Loucy (cell line): ENCODE measurements around the gene SFT2D3.
A peak's percentile ranks its signal among the peaks of the same experiment; 100 is the strongest.
"Not testable (repeated sequence)": the region's sequence is repeated elsewhere in the genome, so short reads cannot be mapped to it uniquely, and the experiment has no call there.

Experiments used
- H2AFZ ChIP-seq: fragments of 200-600 bp; sonication (generic); 2 replicates; pipeline ENCODE4 v1.6.0; 2016; ENCODE audit warnings: antibody characterized with exemption, mild to moderate bottlenecking, low read length, moderate library complexity
- H3F3A ChIP-seq: fragments of 200-600 bp; 2 replicates; pipeline ENCODE4 v1.6.0; 2016; ENCODE audit warnings: antibody characterized with exemption, low read depth, mild to moderate bottlenecking
- H3K27me3 ChIP-seq: fragments of 200-600 bp; sonication (generic); 2 replicates; pipeline ENCODE4 v1.6.1; 2014; ENCODE audit warnings: low read length, mild to moderate bottlenecking; ENCODE audit not compliant: insufficient read depth, poor library complexity, severe bottlenecking
- H3K36me3 ChIP-seq: fragments of 200-600 bp; sonication (generic); 2 replicates; pipeline ENCODE4 v1.6.1; 2016; ENCODE audit warnings: low read length; ENCODE audit not compliant: insufficient read depth
- H3K4me1 ChIP-seq: fragments of 200-600 bp; sonication (generic); 2 replicates; pipeline ENCODE4 v1.5.1; 2014; ENCODE audit warnings: low read length, mild to moderate bottlenecking; ENCODE audit not compliant: insufficient read depth, poor library complexity, severe bottlenecking
- H3K4me2 ChIP-seq: fragments of 200-600 bp; sonication (generic); 2 replicates; pipeline ENCODE4 v1.6.0; 2014; ENCODE audit warnings: antibody characterized with exemption, low read length, low read depth, mild to moderate bottlenecking; ENCODE audit not compliant: poor library complexity, severe bottlenecking
- H3K4me3 ChIP-seq: fragments of 200-600 bp; sonication (generic); 2 replicates; pipeline ENCODE4 v1.5.1; 2014; ENCODE audit warnings: low read length, mild to moderate bottlenecking, mixed read lengths; ENCODE audit not compliant: poor library complexity, severe bottlenecking
- H3K79me2 ChIP-seq: fragments of 200-600 bp; sonication (generic); 2 replicates; pipeline ENCODE4 v1.6.1; 2014; ENCODE audit warnings: low read length; ENCODE audit not compliant: insufficient read depth
- H3K9ac ChIP-seq: fragments of 200-600 bp; sonication (generic); 2 replicates; pipeline ENCODE4 v1.6.0; 2014; ENCODE audit warnings: mild to moderate bottlenecking, low read depth, low read length, moderate library complexity; ENCODE audit not compliant: poor library complexity, severe bottlenecking
- H3K9me2 ChIP-seq: fragments of 200-600 bp; sonication (generic); replicated peaks from 2 replicates; pipeline ENCODE4 v1.6.1; 2016; ENCODE audit warnings: low read depth, low read length, mixed read lengths
- H3K9me3 ChIP-seq: fragments of 200-600 bp; sonication (generic); 2 replicates; pipeline ENCODE4 v1.6.1; 2014; ENCODE audit warnings: mild to moderate bottlenecking, antibody characterized with exemption, low read length, low read depth; ENCODE audit not compliant: insufficient read depth
- H4K20me1 ChIP-seq: fragments of 200-600 bp; sonication (generic); 2 replicates; pipeline ENCODE4 v1.6.0; 2014; ENCODE audit warnings: antibody characterized with exemption, low read length, mild to moderate bottlenecking; ENCODE audit not compliant: insufficient read depth, poor library complexity, severe bottlenecking
- EZH2phosphoT487 ChIP-seq: fragments of 200-600 bp; IDR thresholded peaks from 2 replicates; pipeline ENCODE4 v1.6.1; 2018; ENCODE audit warnings: antibody characterized with exemption, mild to moderate bottlenecking, moderate library complexity, borderline replicate concordance
- TF ChIP-seq, protein P1 (sequence below): fragments of 200-600 bp; sonication (generic); conservative IDR thresholded peaks from 2 replicates; pipeline ENCODE4 v1.5.1; 2014; ENCODE audit warnings: mild to moderate bottlenecking, antibody characterized with exemption, low read length

Gene SFT2D3

DNA sequence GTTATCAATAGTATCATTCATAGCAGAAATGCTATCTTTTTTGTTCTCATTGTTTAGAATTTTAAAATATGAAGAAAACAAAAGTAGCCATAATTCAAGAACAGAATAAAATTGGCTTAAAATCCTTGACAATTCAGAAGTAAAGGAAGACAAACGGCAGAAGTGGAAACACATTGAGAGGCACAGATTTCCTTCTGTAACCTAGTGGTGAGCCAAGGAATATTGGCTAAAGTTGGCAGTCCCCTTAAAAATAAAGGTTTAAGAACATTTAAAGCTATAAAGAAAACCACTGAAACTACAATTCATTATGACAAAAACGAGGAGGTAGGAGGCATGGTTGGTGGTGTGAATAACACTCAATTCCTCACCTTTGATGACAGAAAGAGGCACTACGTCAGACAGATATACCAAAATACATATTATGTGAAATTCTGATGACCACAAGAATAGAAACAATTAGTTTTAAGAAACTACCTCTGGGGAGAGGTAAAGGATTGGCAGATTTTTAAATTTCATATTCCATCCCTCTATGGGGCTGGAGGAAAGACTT, 42.3 kb downstream of the SFT2D3 start:
- H3F3A ChIP-seq, result no peaks in the 10 kb centered on the region
- no peak for TF ChIP-seq EZH2phosphoT487
- TF ChIP-seq, protein P1, sequence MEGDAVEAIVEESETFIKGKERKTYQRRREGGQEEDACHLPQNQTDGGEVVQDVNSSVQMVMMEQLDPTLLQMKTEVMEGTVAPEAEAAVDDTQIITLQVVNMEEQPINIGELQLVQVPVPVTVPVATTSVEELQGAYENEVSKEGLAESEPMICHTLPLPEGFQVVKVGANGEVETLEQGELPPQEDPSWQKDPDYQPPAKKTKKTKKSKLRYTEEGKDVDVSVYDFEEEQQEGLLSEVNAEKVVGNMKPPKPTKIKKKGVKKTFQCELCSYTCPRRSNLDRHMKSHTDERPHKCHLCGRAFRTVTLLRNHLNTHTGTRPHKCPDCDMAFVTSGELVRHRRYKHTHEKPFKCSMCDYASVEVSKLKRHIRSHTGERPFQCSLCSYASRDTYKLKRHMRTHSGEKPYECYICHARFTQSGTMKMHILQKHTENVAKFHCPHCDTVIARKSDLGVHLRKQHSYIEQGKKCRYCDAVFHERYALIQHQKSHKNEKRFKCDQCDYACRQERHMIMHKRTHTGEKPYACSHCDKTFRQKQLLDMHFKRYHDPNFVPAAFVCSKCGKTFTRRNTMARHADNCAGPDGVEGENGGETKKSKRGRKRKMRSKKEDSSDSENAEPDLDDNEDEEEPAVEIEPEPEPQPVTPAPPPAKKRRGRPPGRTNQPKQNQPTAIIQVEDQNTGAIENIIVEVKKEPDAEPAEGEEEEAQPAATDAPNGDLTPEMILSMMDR, result peak; percentile 18; the same call in 1 of the 2 replicates
- peaks cover 18% of the 10 kb centered on the region; the same call in 1 of the 2 replicates for H3K36me3 ChIP-seq

DNA sequence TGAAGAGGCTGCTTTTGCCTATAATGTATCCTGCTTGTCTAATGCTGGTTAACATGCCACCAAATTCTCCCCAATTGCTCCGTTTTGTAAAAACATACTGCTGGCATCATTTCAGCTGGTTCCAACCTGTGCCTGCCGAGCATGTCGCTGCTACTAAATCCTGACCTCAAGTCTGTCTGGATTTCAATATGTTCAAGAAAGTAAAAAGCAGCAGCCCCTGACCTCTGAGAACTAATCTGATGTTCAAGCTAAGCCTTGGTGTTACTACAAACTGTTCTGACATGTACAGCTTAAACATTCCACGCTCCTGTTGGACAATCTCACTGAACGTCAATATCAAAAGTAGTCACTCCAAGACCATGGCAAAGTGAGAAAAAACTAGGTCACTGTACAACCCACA, 46.3 kb downstream of the SFT2D3 start:
- TF ChIP-seq, protein P1, result no peak
- no peak for TF ChIP-seq EZH2phosphoT487
- H3K4me2 ChIP-seq, result no peak overlapping the region
- H3F3A ChIP-seq, result no peaks in the 10 kb centered on the region
- no peaks in the 10 kb centered on the region for H3K9me3 ChIP-seq
- H3K27me3 ChIP-seq, result no peaks in the 10 kb centered on the region
- H3K4me3 ChIP-seq, result no peak overlapping the region
- no peaks in the 10 kb centered on the region for H3K4me1 ChIP-seq
- no peaks in the 10 kb centered on the region for H4K20me1 ChIP-seq
- peaks cover 12% of the 10 kb centered on the region; the same call in 1 of the 2 replicates for H3K36me3 ChIP-seq
- no peak overlapping the region for H3K9ac ChIP-seq
- H3K79me2 ChIP-seq, result no peaks in the 10 kb centered on the region
- H3K9me2 ChIP-seq, result no peaks in the 10 kb centered on the region
- no peak overlapping the region for H2AFZ ChIP-seq

More for the DNA sequence above, 42.3 kb downstream of the SFT2D3 start:
- H3K9me3 ChIP-seq, result no peaks in the 10 kb centered on the region
- no peaks in the 10 kb centered on the region for H3K9me2 ChIP-seq
- H3K4me1 ChIP-seq, result no peaks in the 10 kb centered on the region
- no peaks in the 10 kb centered on the region for H3K79me2 ChIP-seq
- no peak overlapping the region for H2AFZ ChIP-seq
- no peak overlapping the region for H3K4me2 ChIP-seq
- no peaks in the 10 kb centered on the region for H4K20me1 ChIP-seq
- H3K27me3 ChIP-seq, result no peaks in the 10 kb centered on the region
- H3K4me3 ChIP-seq, result no peak overlapping the region
- no peak overlapping the region for H3K9ac ChIP-seq

DNA sequence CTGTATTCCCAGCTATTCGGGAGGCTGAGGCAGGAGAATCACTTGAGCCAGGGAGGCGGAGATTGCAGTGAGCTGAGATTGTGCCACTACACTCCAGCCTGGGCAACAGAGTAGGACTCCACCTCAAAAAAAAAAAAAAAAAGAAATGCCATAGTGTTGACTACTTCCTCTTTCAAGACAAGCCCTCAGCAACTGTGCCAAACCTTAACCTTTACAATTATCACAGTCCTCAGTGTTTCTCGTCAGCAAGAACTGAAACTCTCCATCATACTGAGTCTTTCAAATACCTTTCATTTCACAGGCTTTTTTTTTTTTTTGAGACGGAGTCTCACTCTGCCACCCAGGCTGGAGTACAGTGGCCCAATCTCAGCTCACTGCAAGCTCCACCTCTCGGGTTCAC, 48.2 kb downstream of the SFT2D3 start:
- not testable (repeated sequence) for H3K4me3 ChIP-seq, H3K4me2 ChIP-seq, H3F3A ChIP-seq, H2AFZ ChIP-seq, H3K9ac ChIP-seq, H4K20me1 ChIP-seq, H3K4me1 ChIP-seq, H3K27me3 ChIP-seq, H3K9me2 ChIP-seq, H3K79me2 ChIP-seq, H3K9me3 ChIP-seq
- peaks cover 12% of the 10 kb centered on the region; the same call in 1 of the 2 replicates for H3K36me3 ChIP-seq

DNA sequence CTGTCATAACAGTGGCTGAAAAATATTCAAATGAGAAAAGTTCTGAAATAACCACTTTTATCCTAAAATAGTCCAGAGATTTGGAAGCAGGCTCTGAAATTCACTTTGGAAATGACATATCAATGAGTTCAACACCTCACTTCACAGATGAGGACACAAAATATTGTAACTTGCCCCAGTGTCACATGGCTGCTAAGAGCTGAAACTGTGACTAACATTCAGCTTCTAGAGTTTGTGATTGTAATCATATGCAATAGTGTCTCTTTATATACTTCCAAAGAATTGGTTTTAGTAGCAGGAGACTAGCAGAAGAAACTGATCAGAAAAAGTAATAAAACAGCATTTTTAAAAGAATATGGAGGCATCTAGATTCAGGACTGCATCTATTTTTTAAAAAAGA, 52.1 kb downstream of the SFT2D3 start:
- Histone ChIP-seq H3K9me2 (no peaks in the 10 kb centered on the region), H3K79me2 (no peaks in the 10 kb centered on the region), H3K9me3 (no peaks in the 10 kb centered on the region), H3K9ac (no peak overlapping the region), H3K4me1 (no peaks in the 10 kb centered on the region), H3K36me3 (peaks cover 13% of the 10 kb centered on the region; the same call in 1 of the 2 replicates), H3K4me2 (no peak overlapping the region), H2AFZ (no peak overlapping the region), H3K27me3 (no peaks in the 10 kb centered on the region), H4K20me1 (no peaks in the 10 kb centered on the region), H3F3A (no peaks in the 10 kb centered on the region; the same call in 1 of the 2 replicates), H3K4me3 (no peak overlapping the region)
- TF ChIP-seq, protein P1, result no peak
- no peak for TF ChIP-seq EZH2phosphoT487
